Measurements from ENCODE around the gene DARS1. TPM values are rescaled to one million over a fixed set of nuclear protein-coding genes. Genes with fewer than 3 reads are reported as not detected.
"Not testable (repeated sequence)": the region's sequence is repeated elsewhere in the genome, so short reads cannot be mapped to it uniquely, and the experiment has no call there.

DARS1 gene
- total RNA-seq, 1 donor from 2014 or later: 58.3 TPM

DNA sequence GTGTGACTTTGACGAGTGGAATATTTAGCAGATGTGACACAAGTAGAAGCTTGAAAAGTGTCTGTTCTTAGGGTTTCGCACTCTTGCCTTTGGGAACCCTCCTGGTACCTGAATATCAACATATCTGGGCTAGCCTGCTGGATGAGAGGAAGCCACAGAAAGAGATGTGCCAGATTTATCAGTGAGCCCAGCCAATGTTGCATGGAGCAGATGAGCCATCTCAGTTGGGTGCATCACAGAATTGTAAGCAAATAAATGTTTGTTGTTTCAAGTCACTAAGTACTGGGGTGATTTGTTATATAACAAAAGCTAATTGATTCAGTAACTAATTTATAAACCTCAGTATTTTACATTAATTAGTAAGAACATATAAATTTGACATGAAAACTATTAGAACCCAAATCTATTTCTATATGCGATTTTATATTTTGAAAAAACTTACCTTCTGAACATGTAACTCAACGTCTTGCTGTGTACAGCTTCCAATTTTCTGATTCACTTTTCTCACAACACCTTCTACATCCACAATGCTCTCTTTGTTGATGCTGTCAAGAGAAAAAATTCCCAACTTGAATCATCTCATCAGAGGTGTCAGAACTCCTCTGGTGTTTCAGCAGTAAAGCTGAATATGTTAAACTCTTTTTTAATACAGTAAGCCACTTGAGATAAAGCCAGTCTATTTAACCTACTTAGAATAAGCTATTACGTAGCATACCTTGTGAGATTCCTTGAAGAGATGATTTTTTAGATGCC, 42.3 kb downstream of the DARS1 start:
- no peak for ATAC-seq

DNA sequence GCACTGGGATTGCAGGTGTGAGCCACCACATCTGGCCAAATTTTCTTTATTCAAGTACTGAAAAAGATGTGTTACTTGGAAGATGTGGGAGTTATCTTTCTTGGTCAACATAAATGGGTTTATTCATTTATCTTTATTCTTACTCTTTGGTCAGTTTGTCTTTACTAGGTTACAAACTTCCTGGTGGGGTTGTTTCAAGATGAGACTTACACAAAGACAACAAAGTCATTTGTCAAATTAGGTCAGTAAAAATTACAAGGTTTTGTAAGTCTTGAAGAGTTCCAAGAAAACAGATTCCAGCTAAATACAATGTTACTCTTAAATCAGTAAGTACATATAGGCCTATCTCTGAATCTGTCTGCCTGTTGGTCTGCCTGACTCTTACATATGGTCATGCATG, 48.9 kb downstream of the DARS1 start:
- no peak for ATAC-seq

GRCh38 chr2:135935914-135936313, 49.5 kb downstream of the DARS1 start:
- ATAC-seq: no peak

DNA sequence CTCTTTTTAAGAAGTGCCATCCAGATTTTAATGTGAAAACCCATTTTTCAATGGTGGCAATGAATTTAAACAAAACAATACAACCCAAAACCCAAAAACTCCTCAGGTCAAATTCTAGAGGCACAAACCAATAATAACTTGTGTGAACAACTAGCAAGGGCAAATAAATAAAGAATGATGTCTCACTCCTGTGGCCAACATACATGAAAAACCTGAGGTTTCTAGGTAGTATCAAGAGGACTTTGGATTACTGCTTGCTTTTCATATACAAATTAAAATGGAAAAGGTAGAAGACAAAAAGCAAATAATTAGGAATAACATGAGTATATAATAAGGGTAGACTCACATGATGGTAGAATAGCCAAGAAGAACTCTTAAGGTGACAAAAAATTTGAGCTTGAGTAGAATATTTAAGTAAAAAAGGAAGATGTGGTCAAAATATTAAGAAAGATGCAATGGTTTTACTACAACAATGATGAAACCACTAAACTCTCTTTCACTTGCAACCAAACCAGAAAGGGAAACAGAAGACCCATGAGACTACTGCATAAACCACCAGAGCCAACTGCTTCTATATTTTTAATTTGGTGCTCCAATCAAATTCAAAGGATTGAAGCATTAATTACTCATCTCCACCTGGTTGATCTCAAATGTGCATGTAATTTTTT, 53.5 kb downstream of the DARS1 start:
- ATAC-seq: no peak

- ATAC-seq: peak; percentile 52
Measured at GRCh38 chr2:135926605-135927004, 58.8 kb downstream of the DARS1 start.

- no peak for ATAC-seq
Measured at GRCh38 chr2:135925571-135925970, 59.9 kb downstream of the DARS1 start.

GRCh38 chr2:135916207-135916606, 69.2 kb downstream of the DARS1 start:
- no peak for ATAC-seq

GRCh38 chr2:135914485-135914884, 70.9 kb downstream of the DARS1 start:
- no peak for ATAC-seq

- no peak for ATAC-seq
Measured at GRCh38 chr2:135913727-135914365, 71.6 kb downstream of the DARS1 start.

- ATAC-seq: no peak
Measured at GRCh38 chr2:135909976-135910375, 75.5 kb downstream of the DARS1 start.

DNA sequence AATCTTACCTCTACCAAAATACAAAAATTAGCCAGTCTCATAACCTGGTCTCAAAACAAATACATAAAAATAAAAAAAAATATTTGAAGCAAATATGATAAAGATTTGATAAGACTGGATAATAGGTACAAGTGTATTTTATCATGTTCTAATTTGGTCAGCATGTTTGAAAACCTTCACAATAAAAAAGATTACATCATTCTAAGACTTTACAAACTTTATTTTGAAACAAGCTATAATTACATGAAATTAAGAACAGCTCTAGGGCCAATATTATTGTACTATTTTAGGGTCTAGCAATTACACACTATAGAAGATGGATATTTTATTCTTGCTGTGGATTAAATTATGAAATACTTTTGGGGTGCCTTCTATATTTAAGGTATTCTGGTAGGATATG, 79.7 kb downstream of the DARS1 start:
- no peak for ATAC-seq

GRCh38 chr2:135904341-135904989, 81.0 kb downstream of the DARS1 start:
- ATAC-seq: peak; percentile 37

DNA sequence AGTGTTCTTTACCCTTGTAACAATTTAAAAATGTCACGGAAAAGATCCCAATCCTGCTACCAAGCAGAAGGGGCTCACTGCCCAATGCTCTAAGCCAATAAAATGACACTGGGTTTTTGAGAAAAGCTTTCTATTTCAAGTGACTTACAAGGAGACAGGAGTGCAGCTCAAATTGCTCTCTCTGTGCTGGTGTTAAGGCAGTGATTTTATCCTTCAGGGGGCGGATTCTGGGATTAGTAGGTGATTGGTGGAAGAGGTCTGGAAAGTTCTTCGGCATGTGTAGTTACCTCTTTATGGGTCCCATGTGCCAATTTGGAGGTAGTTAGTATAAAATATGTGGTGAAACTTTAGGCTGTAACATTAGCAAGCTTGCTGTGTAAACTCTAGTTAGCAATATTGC, 81.8 kb downstream of the DARS1 start:
- ATAC-seq: no peak

DNA sequence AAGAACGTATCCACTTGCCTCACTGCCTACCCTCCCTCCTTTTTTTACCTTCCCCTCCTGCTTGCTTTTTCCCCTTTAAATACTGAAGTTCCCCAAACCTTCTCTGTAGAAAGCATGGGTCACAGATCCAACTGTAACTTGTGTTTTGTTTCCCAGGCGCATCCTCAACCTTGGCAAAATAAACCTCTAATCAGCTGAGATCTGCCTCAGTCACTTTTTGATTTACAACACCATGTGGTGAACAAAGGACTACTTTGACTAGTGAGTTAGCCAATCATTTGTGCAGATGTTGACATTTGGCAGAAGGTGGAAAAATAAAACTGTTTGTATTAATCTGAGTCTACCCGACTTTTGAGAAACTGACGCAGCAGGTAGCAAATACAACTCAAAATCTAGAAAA, 85.9 kb downstream of the DARS1 start:
- ATAC-seq: no peak

- no peak for ATAC-seq
Measured at GRCh38 chr2:135898234-135898786, 87.1 kb downstream of the DARS1 start.

DNA sequence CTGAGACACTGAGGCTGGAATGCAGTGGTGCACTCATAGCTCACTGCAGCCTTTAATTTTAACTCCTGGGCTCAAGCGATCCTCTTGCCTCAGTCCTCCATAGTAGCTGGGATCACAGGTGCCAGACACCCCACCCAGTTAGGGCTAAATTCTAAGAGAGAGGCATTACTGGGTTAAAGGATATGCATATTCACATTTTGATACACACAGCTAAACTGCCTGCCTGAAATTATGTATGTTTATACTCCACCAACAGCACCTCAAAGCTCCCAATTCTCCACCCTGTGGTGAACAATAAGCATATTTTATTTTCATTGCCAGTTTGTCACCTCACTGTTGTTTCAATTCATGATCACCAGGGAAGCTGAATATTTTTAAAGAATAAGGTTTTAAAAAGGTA, 90.5 kb downstream of the DARS1 start:
- no peak for ATAC-seq

GRCh38 chr2:135893374-135893794, 92.0 kb downstream of the DARS1 start:
- no peak for ATAC-seq

DNA sequence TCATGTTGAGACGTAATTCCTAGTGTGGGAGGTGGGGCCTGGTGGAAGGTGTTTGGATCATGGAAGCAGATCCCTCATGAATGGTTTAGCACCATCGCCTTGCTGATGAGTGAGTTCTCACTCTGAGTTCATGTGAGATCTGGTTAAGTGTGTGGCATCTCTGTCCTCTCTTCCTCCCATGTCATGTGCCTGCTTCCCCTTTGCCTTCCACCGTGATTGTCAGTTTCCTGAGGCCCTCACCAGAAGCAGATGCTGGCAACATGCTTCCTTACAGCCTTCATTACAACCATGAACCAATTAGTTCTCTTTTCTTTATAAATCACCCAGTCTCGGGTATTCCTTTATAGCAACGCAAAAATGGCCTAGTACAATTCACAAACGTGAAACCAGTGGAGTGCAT, 94.6 kb downstream of the DARS1 start:
- ATAC-seq: no peak

DNA sequence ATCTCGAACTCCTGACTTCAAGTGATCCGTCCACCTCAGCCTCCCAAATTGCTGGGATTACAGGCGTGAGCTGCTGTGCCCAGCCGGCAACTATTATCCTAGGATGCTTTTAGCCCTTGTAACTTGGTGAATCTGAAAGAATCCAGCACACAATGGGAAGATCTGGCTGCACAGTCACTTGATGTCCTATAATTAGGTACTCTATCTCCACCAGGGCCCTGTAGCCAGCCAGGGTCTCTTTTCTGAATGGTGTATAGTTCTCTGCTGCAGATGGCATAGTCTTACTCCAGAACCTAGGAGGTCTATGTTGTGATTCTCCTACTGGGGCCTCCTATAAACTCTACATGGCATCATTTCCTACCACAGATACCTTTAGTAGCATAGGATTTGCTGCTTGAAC, 95.3 kb downstream of the DARS1 start:
- no peak for ATAC-seq

DNA sequence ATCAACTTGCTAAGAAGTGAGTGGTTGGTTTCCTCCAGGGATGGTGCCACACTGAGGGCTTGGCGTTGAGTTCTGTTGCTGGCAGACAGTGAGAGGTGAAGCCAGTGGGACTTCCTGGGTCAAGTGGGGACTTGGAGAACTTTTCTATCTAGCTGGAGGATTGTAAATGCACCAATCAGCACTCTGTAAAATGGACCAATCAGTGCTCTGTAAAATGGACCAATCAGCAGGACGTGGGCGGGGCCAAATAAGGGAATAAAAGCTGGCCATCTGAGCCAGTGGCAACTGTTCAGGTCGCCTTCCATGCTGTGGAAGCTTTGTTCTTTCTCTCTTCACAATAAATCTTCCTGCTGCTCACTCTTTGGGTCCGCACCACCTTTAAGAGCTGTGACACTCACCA, 96.8 kb downstream of the DARS1 start:
- not testable (repeated sequence) for ATAC-seq

DNA sequence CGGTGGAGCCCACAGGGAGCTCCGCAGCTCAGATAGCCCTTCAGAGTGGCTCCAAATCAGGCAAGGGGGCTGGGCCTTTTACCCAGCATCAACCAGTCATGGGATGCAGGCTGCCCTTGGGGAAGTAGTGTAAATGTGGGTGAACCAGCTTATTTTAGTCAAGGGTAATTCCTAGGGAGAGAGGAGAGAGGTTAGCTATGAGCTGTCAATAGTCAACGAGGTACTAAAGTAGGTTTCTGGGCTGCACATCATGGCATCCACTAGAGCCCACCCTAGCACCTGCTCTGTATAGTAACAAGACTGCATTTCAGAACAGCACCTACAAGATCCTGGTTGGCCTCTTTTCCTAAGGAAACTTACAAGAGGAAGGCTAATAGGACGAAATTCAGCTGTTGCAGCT, 99.7 kb downstream of the DARS1 start:
- no peak for ATAC-seq

GRCh38 chr2:135882415-135882814, 103.0 kb downstream of the DARS1 start:
- no peak for ATAC-seq

DNA sequence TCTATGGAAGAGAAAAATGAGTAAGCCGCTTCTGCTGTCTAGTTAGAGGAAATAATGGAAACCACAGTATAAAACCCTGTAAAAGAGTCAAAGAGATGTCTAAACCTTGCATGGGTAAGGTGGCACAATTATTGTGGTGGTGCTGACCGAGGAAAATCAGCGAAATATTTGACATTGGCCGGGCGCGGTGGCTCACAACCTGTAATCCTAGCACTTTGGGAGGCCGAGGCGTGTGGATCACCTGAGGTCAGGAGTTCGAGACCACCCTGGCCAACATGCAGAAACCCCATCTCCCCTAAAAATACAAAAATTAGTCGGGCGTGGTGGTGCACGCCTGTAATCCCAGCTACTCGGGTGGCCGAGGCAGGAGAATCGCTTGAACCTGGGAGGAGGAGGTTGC, 108.7 kb downstream of the DARS1 start:
- not testable (repeated sequence) for ATAC-seq

All from esophagus mucosa (tissue), 1 donor.